ENCODE data around the gene UIMC1.
"Not testable (repeated sequence)": the region's sequence is repeated elsewhere in the genome, so short reads cannot be mapped to it uniquely, and the experiment has no call there.

Gene UIMC1

DNA sequence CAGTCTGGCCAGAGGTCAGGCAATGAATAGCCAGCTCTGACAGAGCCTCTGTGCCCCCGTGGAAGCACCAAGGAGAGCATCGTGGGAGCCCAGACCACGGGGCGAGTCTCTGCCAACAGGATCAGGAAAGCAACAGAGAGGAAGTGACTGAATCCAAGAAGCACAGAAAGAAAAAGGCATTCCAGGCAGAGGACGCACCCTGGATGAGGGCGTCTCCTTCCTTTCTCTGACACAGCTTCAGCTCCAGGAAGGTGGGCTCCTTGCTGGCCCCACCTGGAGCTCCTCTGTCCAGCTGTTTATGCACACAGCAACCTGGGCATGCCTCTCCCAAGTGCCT is 124.0 kb downstream of the UIMC1 start:
- DNase-seq = no peak

- DNase-seq = no peak
Measured at GRCh38 chr5:176881816-176882566, 124.6 kb downstream of the UIMC1 start.

- DNase-seq = no peak
Measured at GRCh38 chr5:176881021-176881749, 125.4 kb downstream of the UIMC1 start.

GRCh38 chr5:176880366-176881020 is 126.1 kb downstream of the UIMC1 start:
- no peak for DNase-seq

DNA sequence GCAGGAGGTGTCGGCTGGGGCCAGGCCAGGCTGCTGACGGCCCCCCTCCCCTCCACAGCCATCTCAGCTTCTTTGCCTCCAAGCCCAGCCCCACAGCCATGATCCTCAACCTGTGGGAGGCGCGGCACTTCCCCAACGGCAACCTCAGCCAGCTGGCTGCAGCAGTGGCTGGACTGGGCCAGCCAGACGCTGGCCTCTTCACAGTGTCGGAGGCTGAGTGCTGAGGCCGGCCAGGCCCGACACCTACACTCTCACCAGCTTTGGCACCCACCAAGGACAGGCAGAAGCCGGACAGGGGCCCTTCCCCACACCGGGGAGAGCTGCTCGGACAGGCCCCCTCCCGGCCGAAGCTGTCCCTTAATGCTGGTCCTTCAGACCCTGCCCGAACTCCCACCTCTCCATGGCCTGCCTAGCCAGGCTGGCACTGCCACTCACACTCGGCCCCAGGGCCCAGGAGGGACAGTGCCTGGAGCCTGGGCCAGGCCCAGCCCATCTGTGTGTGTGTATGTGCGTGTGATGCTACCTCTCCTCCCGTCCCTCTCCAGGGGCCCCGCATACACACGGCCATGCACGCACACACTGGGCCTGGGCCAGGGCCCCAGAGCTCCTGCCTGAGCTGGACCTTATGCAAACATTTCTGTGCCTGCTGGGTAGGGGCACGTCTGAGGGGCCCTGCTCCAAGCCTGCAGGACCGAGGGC is 126.8 kb downstream of the UIMC1 start:
- DNase-seq = no peak

DNA sequence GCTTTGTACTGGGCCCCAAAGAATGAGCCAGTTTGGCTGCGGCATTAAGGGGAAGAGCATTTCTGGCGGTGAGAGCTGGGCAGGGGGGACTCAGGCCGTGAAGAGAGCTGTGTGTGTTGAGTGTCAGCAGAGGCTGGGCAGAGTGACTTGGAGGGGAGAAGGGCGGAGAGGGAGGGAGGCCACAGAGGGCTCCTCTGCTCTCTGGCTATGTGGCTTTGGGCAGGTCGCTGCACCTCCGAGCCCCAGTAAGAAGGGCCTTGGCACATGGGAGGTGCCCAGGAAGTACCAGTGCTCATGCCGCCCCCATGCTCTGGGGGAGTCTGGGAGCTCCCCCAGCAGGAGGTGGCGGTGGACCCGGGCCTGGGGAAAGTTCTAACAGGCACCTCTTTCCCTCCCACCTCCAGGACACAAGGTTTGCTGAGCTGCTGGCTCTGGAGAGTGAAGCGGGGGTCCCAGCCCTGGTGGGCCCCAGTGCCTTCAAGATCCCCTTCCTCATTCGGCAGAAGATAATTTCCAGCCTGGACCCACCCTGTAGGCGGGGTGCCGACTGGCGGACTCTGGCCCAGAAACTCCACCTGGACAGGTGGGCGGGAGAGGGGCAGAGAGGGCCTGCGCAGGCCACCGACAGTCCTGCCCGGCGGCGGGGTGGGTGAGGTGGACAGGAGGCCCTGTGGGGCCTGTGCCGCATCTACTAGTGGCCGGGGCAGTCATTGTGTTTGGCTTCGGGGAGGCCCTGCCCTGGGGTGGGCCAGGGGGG is 127.5 kb downstream of the UIMC1 start:
- DNase-seq = no peak

GRCh38 chr5:176878463-176878862 is 128.1 kb downstream of the UIMC1 start:
- DNase-seq = no peak

- DNase-seq = no peak
Measured at GRCh38 chr5:176877793-176878331, 128.7 kb downstream of the UIMC1 start.

DNA sequence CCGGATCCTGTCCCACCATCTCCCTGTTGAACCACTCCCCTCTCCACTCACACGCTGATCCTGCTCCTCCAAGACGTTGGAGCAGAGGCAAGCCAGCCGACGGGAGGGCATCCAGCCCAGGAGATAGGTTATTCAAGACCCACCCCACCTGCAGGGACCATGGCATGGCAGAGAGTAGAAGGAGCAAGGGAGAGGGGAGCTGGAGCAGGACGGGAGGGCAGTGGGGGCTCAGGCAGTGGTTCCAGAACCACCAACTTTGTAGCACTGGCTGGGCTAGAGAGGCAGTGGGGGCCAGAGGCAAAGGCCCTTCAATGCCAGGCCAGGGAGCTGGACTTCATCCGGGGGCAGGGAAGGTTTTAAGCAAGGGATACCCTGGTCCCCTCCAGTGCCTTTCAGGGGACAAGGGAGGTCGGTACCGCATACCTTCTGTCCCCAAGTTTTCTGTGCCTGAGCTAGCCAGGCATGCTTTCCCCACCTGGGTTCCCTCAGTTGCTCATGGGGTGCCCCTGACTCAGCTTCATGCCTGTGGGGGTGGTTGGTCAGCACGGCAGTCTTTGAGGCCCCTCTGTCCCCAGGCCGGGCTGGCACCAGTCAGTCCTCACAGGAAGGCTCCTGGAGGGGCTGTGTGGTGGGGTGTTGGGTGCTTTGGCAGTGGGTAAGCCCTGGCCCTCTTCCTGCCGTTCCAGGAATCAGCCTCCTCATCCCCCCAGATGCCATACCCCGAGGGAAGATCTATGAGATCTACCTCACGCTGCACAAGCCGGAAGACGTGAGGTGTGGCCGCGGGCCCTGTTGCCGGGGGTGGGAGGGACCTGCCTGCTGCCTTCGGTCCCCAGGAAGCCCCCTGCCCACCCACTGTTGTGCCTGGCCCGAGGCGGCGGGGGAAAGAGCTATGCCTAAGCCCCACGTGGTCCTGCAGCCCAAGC is 129.8 kb downstream of the UIMC1 start:
- DNase-seq = no peak

- no peak for DNase-seq
Measured at GRCh38 chr5:176875783-176876505, 130.6 kb downstream of the UIMC1 start.

- no peak for DNase-seq
Measured at GRCh38 chr5:176875014-176875550, 131.5 kb downstream of the UIMC1 start.

DNA sequence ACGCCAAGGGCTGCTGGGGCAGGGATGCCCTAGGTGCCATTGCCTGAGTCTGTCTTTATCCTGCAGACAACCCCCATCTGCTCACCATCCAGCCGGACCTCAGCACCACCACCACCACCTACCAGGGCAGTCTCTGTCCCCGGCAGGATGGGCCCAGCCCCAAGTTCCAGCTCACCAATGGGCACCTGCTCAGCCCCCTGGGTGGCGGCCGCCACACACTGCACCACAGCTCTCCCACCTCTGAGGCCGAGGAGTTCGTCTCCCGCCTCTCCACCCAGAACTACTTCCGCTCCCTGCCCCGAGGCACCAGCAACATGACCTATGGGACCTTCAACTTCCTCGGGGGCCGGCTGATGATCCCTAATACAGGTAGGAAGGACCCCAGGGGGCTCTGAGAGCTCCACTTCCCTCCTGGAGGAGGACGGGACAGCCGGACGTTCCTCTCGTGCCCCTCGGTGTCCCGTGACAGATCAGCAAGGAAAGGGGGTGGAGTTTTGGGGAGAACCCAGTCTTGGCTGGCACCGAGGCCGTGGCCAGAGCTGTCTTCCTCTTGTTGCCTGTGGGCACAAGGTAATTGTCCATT is 132.3 kb downstream of the UIMC1 start:
- no peak for DNase-seq

DNA sequence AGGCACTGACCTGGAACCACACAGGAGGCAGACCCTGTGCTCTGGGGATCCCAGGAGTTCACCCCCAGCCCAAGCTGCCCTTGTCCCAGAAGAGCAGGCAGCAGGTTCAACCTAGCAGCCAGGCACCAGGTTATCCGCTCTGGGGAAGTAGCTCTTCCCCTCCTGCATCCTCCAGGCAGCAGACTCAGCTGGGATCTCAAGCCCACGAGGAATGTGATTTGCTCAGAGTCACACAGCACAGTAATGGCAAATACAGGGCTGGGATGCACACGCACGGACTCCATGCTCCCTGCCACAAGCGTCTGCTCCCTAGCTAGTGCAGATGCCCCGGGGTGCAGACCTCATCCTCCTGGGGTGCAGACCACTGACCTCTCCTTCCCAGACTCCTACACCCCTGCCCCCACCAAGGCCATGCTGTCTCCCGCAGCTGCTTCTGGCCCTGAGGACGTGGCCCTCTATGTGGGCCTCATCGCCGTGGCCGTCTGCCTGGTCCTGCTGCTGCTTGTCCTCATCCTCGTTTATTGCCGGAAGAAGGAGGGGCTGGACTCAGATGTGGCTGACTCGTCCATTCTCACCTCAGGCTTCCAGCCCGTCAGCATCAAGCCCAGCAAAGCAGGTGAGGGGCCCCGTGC is 132.9 kb downstream of the UIMC1 start:
- DNase-seq = no peak

DNA sequence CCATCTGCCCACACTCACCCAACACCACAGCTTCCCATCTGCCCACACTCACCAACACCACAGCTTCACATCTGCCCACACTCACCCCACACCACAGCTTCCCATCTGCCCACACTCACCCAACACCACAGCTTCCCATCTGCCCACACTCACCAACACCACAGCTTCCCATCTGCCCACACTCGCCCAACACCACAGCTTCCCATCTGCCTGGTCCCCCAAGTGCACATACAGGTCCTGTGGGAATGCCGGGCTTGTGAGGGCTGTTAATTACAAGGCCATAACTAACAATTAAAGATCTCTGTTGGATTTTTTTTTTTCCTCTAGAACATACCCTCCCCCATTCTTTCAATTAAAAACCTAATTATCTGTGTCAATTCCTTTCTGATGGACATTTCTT is 133.6 kb downstream of the UIMC1 start:
- DNase-seq = not testable (repeated sequence)

GRCh38 chr5:176872586-176872985 is 134.0 kb downstream of the UIMC1 start:
- DNase-seq = not testable (repeated sequence)

DNA sequence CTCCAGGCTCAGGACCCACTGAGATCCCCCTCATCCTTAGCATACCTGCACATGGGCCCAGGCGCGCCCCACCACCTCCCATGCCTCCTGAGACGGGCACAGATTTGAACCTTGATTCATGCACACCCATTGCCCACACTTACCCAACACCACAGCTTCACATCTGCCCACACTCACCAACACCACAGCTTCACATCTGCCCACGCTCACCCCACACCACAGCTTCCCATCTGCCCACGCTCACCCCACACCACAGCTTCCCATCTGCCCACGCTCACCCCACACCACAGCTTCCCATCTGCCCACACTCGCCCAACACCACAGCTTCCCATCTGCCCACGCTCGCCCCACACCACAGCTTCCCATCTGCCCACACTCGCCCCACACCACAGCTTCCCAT is 135.9 kb downstream of the UIMC1 start:
- not testable (repeated sequence) for DNase-seq

- no peak for DNase-seq
Measured at GRCh38 chr5:176870110-176870591, 136.4 kb downstream of the UIMC1 start.

- no peak for DNase-seq
Measured at GRCh38 chr5:176869501-176870109, 137.0 kb downstream of the UIMC1 start.

DNA sequence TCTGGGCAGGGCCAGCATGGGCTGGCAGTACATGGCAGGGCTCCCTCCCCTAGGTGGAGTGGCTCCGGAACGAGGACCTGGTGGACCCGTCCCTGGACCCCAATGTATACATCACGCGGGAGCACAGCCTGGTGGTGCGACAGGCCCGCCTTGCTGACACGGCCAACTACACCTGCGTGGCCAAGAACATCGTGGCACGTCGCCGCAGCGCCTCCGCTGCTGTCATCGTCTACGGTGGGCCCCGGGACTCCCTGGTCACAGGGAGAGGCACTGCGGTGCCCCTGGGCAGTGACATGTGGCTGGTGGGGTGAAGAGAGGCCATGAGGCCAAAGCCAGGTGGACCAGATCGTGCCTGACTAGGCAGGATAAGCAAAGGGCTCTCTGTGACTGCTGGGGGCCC is 137.8 kb downstream of the UIMC1 start:
- DNase-seq = no peak

Data from CD4-positive, alpha-beta T cell treated with Interleukin-4 for 1 hour (primary cell).